Measurements from ENCODE around the gene TMF1.

TMF1 gene

DNA sequence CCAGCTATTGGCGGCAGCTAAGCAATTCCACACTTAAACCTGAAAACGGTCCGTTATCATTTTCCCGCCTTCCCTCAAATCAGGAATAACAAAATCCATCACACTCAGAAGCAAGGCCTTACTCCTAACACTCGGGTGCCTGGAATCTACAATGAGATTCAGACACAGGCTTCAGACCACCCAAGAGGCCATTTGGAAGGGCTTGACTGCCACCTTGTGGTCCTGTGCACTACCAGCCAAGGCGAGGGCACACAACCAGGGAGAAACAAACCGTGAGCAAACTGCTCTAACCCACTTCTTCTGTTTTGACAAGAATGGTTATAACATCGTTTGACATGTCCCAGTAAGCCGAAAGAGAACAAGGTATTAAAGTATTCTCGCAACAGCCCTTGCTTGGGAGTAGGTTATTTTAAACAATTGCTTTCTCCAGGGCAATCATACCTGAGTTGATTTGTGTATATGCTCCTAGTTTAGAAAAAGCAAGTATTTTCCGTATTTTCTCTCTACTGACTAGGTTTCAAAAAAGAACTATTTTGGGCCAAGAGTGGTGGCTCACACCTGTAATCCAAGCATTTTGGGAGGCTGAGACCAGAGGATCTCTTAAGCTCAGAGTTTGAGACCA, 79.7 kb downstream of the TMF1 start:
- DNase-seq (ENCODE audit: low read depth): no peak
